ENCODE measurements around the gene MTG2. TPM values are rescaled to one million over a fixed set of nuclear protein-coding genes. Genes with fewer than 3 reads are reported as not detected.

Gene MTG2
- total and polyA plus RNA-seq, 8 donors, result 13.6 to 77.9 (median 21.4) TPM

GRCh38 chr20:62160253-62160652 is 22.6 kb upstream of the MTG2 start:
- Histone ChIP-seq H3K27ac (no peak overlapping the region), H3K4me1 (peaks cover 0 to 20% (median 16%) of the 10 kb centered on the region in 4 donors), H3K27me3 (no peaks in the 10 kb centered on the region), H3K4me3 (no peak overlapping the region), H3K9me3 (no peaks in the 10 kb centered on the region), H3K36me3 (peaks cover 46 to 77% (median 75%) of the 10 kb centered on the region in 4 donors)
- WGBS, 5 donors, result 89 to 94% (median 93%) methylated on average over 8 to 9 of the region's 9 CpGs
- TF ChIP-seq POLR2AphosphoS5 (IDR thresholded peaks at IDR 0.05) (no peak), POLR2A (IDR thresholded peaks at IDR 0.05) (no peak), EP300 (IDR thresholded peaks at IDR 0.05) (no peak), CTCF (IDR thresholded peaks at IDR 0.05) (no peak)
- intact Hi-C loops (cut with DNase I; ENCODE audit: low total_unique reads), result no loop called here
- no peak for DNase-seq

DNA sequence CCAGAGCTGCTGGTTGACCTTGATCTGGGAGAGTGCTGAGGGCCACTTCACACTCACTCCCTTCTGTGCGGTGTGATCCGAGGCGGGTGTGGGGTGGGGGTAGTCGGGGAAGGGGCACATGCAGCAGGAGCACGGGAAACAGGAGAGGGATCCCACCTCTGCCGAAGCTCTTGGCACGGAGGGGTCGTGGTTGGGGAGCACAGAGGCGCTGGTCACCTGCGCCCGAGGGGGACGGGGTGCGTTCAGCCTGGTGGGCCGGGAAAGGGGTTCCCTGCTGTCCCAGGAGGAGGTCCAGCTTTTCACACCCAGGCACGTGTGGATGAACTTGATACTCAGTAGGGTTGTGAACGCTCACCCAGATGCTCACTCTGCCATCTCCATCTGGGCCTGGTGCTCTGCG is 22.0 kb upstream of the MTG2 start:
- Histone ChIP-seq H3K36me3 (peaks cover 52 to 79% (median 75%) of the 10 kb centered on the region in 4 donors), H3K27ac (no peak overlapping the region), H3K27me3 (no peaks in the 10 kb centered on the region), H3K9me3 (no peaks in the 10 kb centered on the region), H3K4me1 (peaks cover 0 to 19% (median 16%) of the 10 kb centered on the region in 4 donors), H3K4me3 (no peak overlapping the region)
- WGBS, 5 donors, result 93 to 96% (median 94%) methylated on average over 16 to 17 of the region's 17 CpGs
- no peak for DNase-seq
- intact Hi-C loops (cut with DNase I; ENCODE audit: low total_unique reads), result no loop called here
- TF ChIP-seq POLR2AphosphoS5 (IDR thresholded peaks at IDR 0.05) (no peak), CTCF (IDR thresholded peaks at IDR 0.05) (no peak), EP300 (IDR thresholded peaks at IDR 0.05) (no peak), POLR2A (IDR thresholded peaks at IDR 0.05) (no peak)

- H3K4me1 ChIP-seq, result peaks cover 0 to 14% (median 12%) of the 10 kb centered on the region in 4 donors
- H3K4me3 ChIP-seq, result no peak overlapping the region
- WGBS, 5 donors, result 76 to 91% (median 87%) methylated on average over 9 to 17 of the region's 17 CpGs
- peaks cover 56 to 83% (median 78%) of the 10 kb centered on the region in 4 donors for H3K36me3 ChIP-seq
- no peak for TF ChIP-seq POLR2AphosphoS5 (IDR thresholded peaks at IDR 0.05)
- H3K9me3 ChIP-seq, result no peaks in the 10 kb centered on the region
- H3K27me3 ChIP-seq, result no peaks in the 10 kb centered on the region
- no peak overlapping the region for H3K27ac ChIP-seq
- DNase-seq, result no peak
- intact Hi-C loops (cut with DNase I; ENCODE audit: low total_unique reads), result no loop called here
Measured at GRCh38 chr20:62161347-62161746, 21.5 kb upstream of the MTG2 start.

DNA sequence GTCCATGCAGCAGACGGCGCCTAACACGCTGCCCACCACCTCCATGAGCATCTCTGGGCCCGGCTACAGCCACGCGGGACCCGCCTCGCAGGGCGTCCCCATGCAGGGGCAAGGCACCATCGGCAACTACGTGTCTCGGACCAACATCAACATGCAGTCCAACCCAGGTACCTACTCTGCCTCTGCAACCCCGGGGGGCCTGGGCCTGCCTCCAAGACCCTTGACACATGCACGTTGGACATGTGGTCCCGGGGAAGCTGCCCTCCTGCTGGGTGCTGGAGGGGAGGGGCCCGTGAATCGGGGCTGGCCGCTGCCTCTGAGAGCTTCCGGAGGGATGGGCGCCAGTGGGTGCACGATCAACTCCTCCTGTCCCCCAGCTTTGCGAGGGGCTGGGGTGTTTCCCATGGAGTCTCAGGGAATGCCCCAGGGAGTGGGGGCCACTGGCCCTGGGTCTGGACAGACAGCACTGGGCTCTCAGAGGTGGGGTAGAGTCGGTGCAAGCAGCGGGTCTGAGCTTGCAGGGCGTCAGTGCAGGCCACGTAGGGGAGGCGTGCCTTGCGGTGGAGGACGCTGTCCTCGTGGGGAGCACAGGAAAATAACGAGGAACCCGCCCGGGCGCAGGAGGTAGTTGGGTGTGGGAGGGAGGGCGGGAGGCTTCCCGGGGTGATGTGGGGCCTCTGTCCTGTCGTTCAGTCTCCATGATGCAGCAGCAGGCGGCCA is 19.9 kb upstream of the MTG2 start:
- Histone ChIP-seq H3K27ac (no peak overlapping the region), H3K27me3 (no peaks in the 10 kb centered on the region), H3K36me3 (peaks cover 59 to 97% (median 93%) of the 10 kb centered on the region in 4 donors), H3K4me1 (no peaks in the 10 kb centered on the region), H3K4me3 (no peak overlapping the region), H3K9me3 (no peaks in the 10 kb centered on the region)
- 93 to 98% (median 96%) methylated on average over 29 to 38 of the region's 38 CpGs for WGBS, 5 donors
- DNase-seq, result no peak
- TF ChIP-seq CTCF (IDR thresholded peaks at IDR 0.05) (no peak), POLR2AphosphoS5 (IDR thresholded peaks at IDR 0.05) (no peak), POLR2A (IDR thresholded peaks at IDR 0.05) (no peak), EP300 (IDR thresholded peaks at IDR 0.05) (no peak)
- intact Hi-C loops (cut with DNase I; ENCODE audit: low total_unique reads), result no loop called here

- DNase-seq, result no peak
- 93 to 97% (median 94%) methylated on average over 20 to 25 of the region's 25 CpGs for WGBS, 5 donors
- no peaks in the 10 kb centered on the region for H3K9me3 ChIP-seq
- intact Hi-C loops (cut with DNase I; ENCODE audit: low total_unique reads), result no loop called here
- TF ChIP-seq POLR2AphosphoS5 (IDR thresholded peaks at IDR 0.05) (no peak), POLR2A (IDR thresholded peaks at IDR 0.05) (no peak), CTCF (IDR thresholded peaks at IDR 0.05) (no peak), EP300 (IDR thresholded peaks at IDR 0.05) (no peak)
- no peaks in the 10 kb centered on the region for H3K4me1 ChIP-seq
- peaks cover 59 to 99% (median 97%) of the 10 kb centered on the region in 4 donors for H3K36me3 ChIP-seq
- H3K27me3 ChIP-seq, result no peaks in the 10 kb centered on the region
- no peak overlapping the region for H3K27ac ChIP-seq
- H3K4me3 ChIP-seq, result no peak overlapping the region
Measured at GRCh38 chr20:62163485-62163865, 19.4 kb upstream of the MTG2 start.
